Neural cell (in vitro differentiated cells): ENCODE results near the gene CPEB3. TPM values are rescaled to one million over a fixed set of nuclear protein-coding genes. Genes with fewer than 3 reads are reported as not detected.

ENCODE experiments used
- H2AFZ ChIP-seq: fragments of 200-600, 300-800 bp; sonication (generic), shearing (Covaris generic); 2 replicates; pipeline ENCODE4 v1.6.0; 2014; ENCODE audit warnings: low read depth, mild to moderate bottlenecking, antibody characterized with exemption, low read length, moderate library complexity
- H3F3A ChIP-seq: fragments of 200-600 bp; shearing (Covaris generic); 2 replicates; pipeline ENCODE4 v1.6.1; 2016; ENCODE audit warnings: mild to moderate bottlenecking, moderate library complexity, mixed read lengths, antibody characterized with exemption, low read length; ENCODE audit not compliant: insufficient read depth, poor library complexity, severe bottlenecking
- H3K27ac ChIP-seq: fragments of 200-600, 300-800 bp; sonication (generic), shearing (Covaris generic); 2 replicates; pipeline ENCODE4 v1.5.1; 2014; ENCODE audit warnings: mild to moderate bottlenecking, low read length, moderate library complexity
- H3K27me3 ChIP-seq: fragments of 300-800, 200-600 bp; sonication (generic), shearing (Covaris generic); 2 replicates; pipeline ENCODE4 v1.6.0; 2014; ENCODE audit warnings: mild to moderate bottlenecking, low read depth, low read length, moderate library complexity; ENCODE audit not compliant: insufficient read depth
- H3K36me3 ChIP-seq: fragments of 300-800, 200-600 bp; sonication (generic), shearing (Covaris generic); 2 replicates; pipeline ENCODE4 v1.5.1; 2014; ENCODE audit warnings: mild to moderate bottlenecking, antibody characterized with exemption, low read length, moderate library complexity; ENCODE audit not compliant: insufficient read depth
- H3K4me2 ChIP-seq: fragments of 300-800, 200-600 bp; sonication (generic), shearing (Covaris generic); 2 replicates; pipeline ENCODE4 v1.6.0; 2014; ENCODE audit warnings: mild to moderate bottlenecking, low read length
- H3K4me3 ChIP-seq: fragments of 300-800, 200-600 bp; sonication (generic), shearing (Covaris generic); 2 replicates; pipeline ENCODE4 v1.5.1; 2014; ENCODE audit warnings: mild to moderate bottlenecking, low read length, moderate library complexity
- H3K79me2 ChIP-seq: fragments of 200-600 bp; shearing (Covaris generic); replicated peaks from 2 replicates; pipeline ENCODE4 v1.6.0; 2014; ENCODE audit warnings: mild to moderate bottlenecking, low read length, moderate library complexity; ENCODE audit not compliant: insufficient read depth
- H3K9ac ChIP-seq: fragments of 300-800, 200-600 bp; sonication (generic), shearing (Covaris generic); 2 replicates; pipeline ENCODE4 v1.6.1; 2016; ENCODE audit warnings: mild to moderate bottlenecking, low read length, mixed read lengths
- H3K9me2 ChIP-seq: fragments of 200-600 bp; shearing (Covaris generic); 2 replicates; pipeline ENCODE4 v1.6.1; 2016; ENCODE audit warnings: mild to moderate bottlenecking, low read length, mixed read lengths; ENCODE audit not compliant: insufficient read depth
- H3K9me3 ChIP-seq: fragments of 200-600, 300-800 bp; sonication (generic), shearing (Covaris generic); 2 replicates; pipeline ENCODE4 v1.6.1; 2016; ENCODE audit warnings: mild to moderate bottlenecking, mixed run types, low read length, moderate library complexity, mixed read lengths
- H4K20me1 ChIP-seq: fragments of 200-600 bp; shearing (Covaris generic); 2 replicates; pipeline ENCODE4 v1.6.1; 2016; ENCODE audit warnings: mild to moderate bottlenecking, mixed run types; ENCODE audit not compliant: insufficient read depth
- EP300 ChIP-seq: fragments of 450-650 bp; conservative IDR thresholded peaks from 2 replicates; pipeline ENCODE4 v1.6.1; 2014; ENCODE audit warnings: antibody characterized with exemption, mild to moderate bottlenecking, moderate library complexity; ENCODE audit not compliant: poor library complexity, severe bottlenecking
- EZH2 ChIP-seq: fragments of 200-600, 300-800 bp; shearing (Covaris generic), sonication (generic); IDR thresholded peaks from 2 replicates; pipeline ENCODE4 v1.6.1; 2014; ENCODE audit warnings: antibody characterized with exemption, low read length, borderline replicate concordance, mild to moderate bottlenecking; ENCODE audit not compliant: insufficient read depth, poor library complexity, severe bottlenecking
- MXI1 ChIP-seq: fragments of 450-650 bp; conservative IDR thresholded peaks from 2 replicates; pipeline ENCODE4 v1.6.1; 2014; ENCODE audit warnings: antibody characterized with exemption, mild to moderate bottlenecking; ENCODE audit not compliant: poor library complexity, severe bottlenecking
- POLR2AphosphoS5 ChIP-seq: IDR thresholded peaks from 2 replicates; pipeline ENCODE4 v1.6.1; 2012
- RAD21 ChIP-seq: fragments of 450-650 bp; conservative IDR thresholded peaks from 2 replicates; pipeline ENCODE4 v1.6.1; 2014; ENCODE audit warnings: antibody characterized with exemption, mild to moderate bottlenecking, moderate library complexity
- SMC3 ChIP-seq: fragments of 450-650 bp; conservative IDR thresholded peaks from 2 replicates; pipeline ENCODE4 v1.6.1; 2014; ENCODE audit warnings: antibody characterized with exemption, mild to moderate bottlenecking, moderate library complexity; ENCODE audit not compliant: poor library complexity
- TAF1 ChIP-seq: IDR thresholded peaks from 2 replicates; pipeline ENCODE4 v1.6.1; 2012; ENCODE audit warnings: low read depth
- polyA plus RNA-seq: library from polyadenylated mRNA; depleted of rRNA; stranded (reverse); fragments of >200 nt; gene quantifications from 2 replicates; pipeline ENCODE4 v1.2.3, GENCODE V29; 2014
- TF ChIP-seq, protein P1 (sequence below): fragments of 450-650 bp; IDR thresholded peaks from 2 replicates; pipeline ENCODE4 v1.5.1; 2014; ENCODE audit warnings: antibody characterized with exemption, mild to moderate bottlenecking, moderate library complexity; ENCODE audit not compliant: poor library complexity, severe bottlenecking
- TF ChIP-seq, protein P2 (sequence below): IDR thresholded peaks from 2 replicates; pipeline ENCODE4 v1.6.1; 2012; ENCODE audit warnings: borderline replicate concordance

CPEB3 gene
- polyA plus RNA-seq, 1 donor from 2014 or later, result 20.0 TPM

DNA sequence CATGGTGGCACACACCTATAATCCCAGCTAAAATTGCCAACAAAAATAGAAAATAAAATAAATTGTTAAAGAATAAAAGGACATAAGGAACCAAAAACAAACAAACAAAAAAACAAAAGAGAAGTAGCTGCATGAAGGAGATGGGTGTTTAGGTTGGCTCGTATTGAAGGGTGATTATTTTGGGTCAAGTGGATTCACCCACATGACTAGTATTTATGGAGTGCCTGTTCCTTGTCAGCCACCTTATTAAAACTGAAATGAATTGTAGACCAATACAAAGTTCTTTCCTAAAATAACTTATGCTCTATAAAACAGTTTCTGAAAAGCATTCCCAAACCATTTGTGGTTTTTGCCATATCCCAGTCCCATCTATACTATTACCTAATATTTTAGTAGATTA lies 228.6 kb downstream of the CPEB3 start:
- Histone ChIP-seq H4K20me1 (no peaks in the 10 kb centered on the region), H3K9me2 (no peaks in the 10 kb centered on the region), H2AFZ (no peak overlapping the region), H3K4me3 (no peak overlapping the region), H3K79me2 (no peaks in the 10 kb centered on the region), H3K9ac (no peak overlapping the region), H3F3A (no peaks in the 10 kb centered on the region), H3K9me3 (no peaks in the 10 kb centered on the region), H3K27me3 (no peaks in the 10 kb centered on the region), H3K27ac (no peak overlapping the region), H3K4me2 (no peak overlapping the region), H3K36me3 (no peaks in the 10 kb centered on the region)
- no peak for TF ChIP-seq RAD21
- TF ChIP-seq SMC3, result no peak
- TF ChIP-seq, protein P1, sequence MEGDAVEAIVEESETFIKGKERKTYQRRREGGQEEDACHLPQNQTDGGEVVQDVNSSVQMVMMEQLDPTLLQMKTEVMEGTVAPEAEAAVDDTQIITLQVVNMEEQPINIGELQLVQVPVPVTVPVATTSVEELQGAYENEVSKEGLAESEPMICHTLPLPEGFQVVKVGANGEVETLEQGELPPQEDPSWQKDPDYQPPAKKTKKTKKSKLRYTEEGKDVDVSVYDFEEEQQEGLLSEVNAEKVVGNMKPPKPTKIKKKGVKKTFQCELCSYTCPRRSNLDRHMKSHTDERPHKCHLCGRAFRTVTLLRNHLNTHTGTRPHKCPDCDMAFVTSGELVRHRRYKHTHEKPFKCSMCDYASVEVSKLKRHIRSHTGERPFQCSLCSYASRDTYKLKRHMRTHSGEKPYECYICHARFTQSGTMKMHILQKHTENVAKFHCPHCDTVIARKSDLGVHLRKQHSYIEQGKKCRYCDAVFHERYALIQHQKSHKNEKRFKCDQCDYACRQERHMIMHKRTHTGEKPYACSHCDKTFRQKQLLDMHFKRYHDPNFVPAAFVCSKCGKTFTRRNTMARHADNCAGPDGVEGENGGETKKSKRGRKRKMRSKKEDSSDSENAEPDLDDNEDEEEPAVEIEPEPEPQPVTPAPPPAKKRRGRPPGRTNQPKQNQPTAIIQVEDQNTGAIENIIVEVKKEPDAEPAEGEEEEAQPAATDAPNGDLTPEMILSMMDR, result no peak
- TF ChIP-seq, protein P2, sequence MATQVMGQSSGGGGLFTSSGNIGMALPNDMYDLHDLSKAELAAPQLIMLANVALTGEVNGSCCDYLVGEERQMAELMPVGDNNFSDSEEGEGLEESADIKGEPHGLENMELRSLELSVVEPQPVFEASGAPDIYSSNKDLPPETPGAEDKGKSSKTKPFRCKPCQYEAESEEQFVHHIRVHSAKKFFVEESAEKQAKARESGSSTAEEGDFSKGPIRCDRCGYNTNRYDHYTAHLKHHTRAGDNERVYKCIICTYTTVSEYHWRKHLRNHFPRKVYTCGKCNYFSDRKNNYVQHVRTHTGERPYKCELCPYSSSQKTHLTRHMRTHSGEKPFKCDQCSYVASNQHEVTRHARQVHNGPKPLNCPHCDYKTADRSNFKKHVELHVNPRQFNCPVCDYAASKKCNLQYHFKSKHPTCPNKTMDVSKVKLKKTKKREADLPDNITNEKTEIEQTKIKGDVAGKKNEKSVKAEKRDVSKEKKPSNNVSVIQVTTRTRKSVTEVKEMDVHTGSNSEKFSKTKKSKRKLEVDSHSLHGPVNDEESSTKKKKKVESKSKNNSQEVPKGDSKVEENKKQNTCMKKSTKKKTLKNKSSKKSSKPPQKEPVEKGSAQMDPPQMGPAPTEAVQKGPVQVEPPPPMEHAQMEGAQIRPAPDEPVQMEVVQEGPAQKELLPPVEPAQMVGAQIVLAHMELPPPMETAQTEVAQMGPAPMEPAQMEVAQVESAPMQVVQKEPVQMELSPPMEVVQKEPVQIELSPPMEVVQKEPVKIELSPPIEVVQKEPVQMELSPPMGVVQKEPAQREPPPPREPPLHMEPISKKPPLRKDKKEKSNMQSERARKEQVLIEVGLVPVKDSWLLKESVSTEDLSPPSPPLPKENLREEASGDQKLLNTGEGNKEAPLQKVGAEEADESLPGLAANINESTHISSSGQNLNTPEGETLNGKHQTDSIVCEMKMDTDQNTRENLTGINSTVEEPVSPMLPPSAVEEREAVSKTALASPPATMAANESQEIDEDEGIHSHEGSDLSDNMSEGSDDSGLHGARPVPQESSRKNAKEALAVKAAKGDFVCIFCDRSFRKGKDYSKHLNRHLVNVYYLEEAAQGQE, result no peak
- TF ChIP-seq MXI1, result no peak
- TF ChIP-seq POLR2AphosphoS5, result no peak

DNA sequence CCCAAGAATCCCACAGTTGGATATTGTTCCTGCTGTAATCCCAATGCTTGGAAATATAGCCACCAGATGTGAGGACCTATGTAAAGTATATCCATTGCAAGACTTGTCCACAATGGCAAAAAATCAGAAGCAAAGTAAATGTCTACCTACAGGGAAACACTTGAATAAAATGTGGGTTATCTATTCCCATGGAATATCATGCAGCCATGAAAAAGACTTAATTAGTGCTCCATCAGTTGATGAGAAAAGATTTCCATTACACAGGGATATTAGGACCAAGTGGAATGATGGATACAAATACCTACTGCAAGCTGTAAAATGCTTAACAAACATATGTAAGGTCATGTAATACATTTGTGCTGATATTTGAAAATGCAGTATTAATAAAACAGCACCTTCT lies 236.1 kb downstream of the CPEB3 start:
- no peak overlapping the region for H2AFZ ChIP-seq
- no peak overlapping the region for H3K27ac ChIP-seq
- no peaks in the 10 kb centered on the region for H3F3A ChIP-seq
- H3K9me2 ChIP-seq, result no peaks in the 10 kb centered on the region
- no peaks in the 10 kb centered on the region for H3K9me3 ChIP-seq
- no peak overlapping the region for H3K4me2 ChIP-seq
- TF ChIP-seq SMC3, result no peak
- TF ChIP-seq EP300, result no peak
- no peak for TF ChIP-seq RAD21
- no peak for TF ChIP-seq MXI1
- TF ChIP-seq POLR2AphosphoS5, result no peak
- no peak for TF ChIP-seq EZH2
- TF ChIP-seq, protein P1, result no peak
- TF ChIP-seq, protein P2, result no peak
- TF ChIP-seq TAF1, result no peak
- no peaks in the 10 kb centered on the region for H4K20me1 ChIP-seq
- no peaks in the 10 kb centered on the region for H3K27me3 ChIP-seq
- no peak overlapping the region for H3K4me3 ChIP-seq
- H3K79me2 ChIP-seq, result no peaks in the 10 kb centered on the region
- H3K9ac ChIP-seq, result no peak overlapping the region
- H3K36me3 ChIP-seq, result peaks cover 7% of the 10 kb centered on the region
